ENCODE data around the gene UNC79.

UNC79 gene

GRCh38 chr14:93549595-93549994, 118.9 kb downstream of the UNC79 start:
- no peak for DNase-seq

- DNase-seq = no peak
Measured at GRCh38 chr14:93564918-93565317, 134.2 kb downstream of the UNC79 start.

GRCh38 chr14:93566065-93566693, 135.4 kb downstream of the UNC79 start:
- no peak for DNase-seq

- no peak for DNase-seq
Measured at GRCh38 chr14:93571275-93571674, 140.5 kb downstream of the UNC79 start.

- no peak for DNase-seq
Measured at GRCh38 chr14:93579178-93579577, 148.4 kb downstream of the UNC79 start.

GRCh38 chr14:93582516-93582915, 151.8 kb downstream of the UNC79 start:
- no peak for DNase-seq

GRCh38 chr14:93587330-93587729, 156.6 kb downstream of the UNC79 start:
- DNase-seq = no peak

GRCh38 chr14:93591506-93591905, 160.8 kb downstream of the UNC79 start:
- no peak for DNase-seq

- no peak for DNase-seq
Measured at GRCh38 chr14:93592786-93593185, 162.0 kb downstream of the UNC79 start.

- DNase-seq = no peak
Measured at GRCh38 chr14:93606091-93606490, 175.4 kb downstream of the UNC79 start.

GRCh38 chr14:93619176-93619793, 188.5 kb downstream of the UNC79 start:
- peak; percentile 47 for DNase-seq

- DNase-seq = no peak
Measured at GRCh38 chr14:93628048-93628447, 197.3 kb downstream of the UNC79 start.

- DNase-seq = peak; percentile 9
Measured at GRCh38 chr14:93629643-93630042, 198.9 kb downstream of the UNC79 start.

- DNase-seq = no peak
Measured at GRCh38 chr14:93638790-93639189, 208.1 kb downstream of the UNC79 start.

GRCh38 chr14:93643127-93643526, 212.4 kb downstream of the UNC79 start:
- no peak for DNase-seq

- no peak for DNase-seq
Measured at GRCh38 chr14:93643676-93644075, 212.9 kb downstream of the UNC79 start.

GRCh38 chr14:93645200-93645599, 214.5 kb downstream of the UNC79 start:
- no peak for DNase-seq

GRCh38 chr14:93648440-93649168, 217.9 kb downstream of the UNC79 start:
- no peak for DNase-seq

GRCh38 chr14:93654599-93654998, 223.9 kb downstream of the UNC79 start:
- no peak for DNase-seq

GRCh38 chr14:93655078-93655750, 224.5 kb downstream of the UNC79 start:
- DNase-seq = peak; percentile 35

- no peak for DNase-seq
Measured at GRCh38 chr14:93657875-93658274, 227.1 kb downstream of the UNC79 start.

GRCh38 chr14:93663317-93663716, 232.6 kb downstream of the UNC79 start:
- DNase-seq = no peak

GRCh38 chr14:93665169-93665568, 234.4 kb downstream of the UNC79 start:
- no peak for DNase-seq
